GM21528 (cell line): ENCODE results near the gene PPP6R2.

Experiments used
- ATAC-seq: cut with Tn5 transposase; IDR thresholded peaks from one replicate; pipeline ENCODE4 v1.9.1; 2021; ENCODE audit warnings: mild to moderate bottlenecking, moderate library complexity; ENCODE audit not compliant: unreplicated experiment, low FRiP score

The PPP6R2 gene, protein sequence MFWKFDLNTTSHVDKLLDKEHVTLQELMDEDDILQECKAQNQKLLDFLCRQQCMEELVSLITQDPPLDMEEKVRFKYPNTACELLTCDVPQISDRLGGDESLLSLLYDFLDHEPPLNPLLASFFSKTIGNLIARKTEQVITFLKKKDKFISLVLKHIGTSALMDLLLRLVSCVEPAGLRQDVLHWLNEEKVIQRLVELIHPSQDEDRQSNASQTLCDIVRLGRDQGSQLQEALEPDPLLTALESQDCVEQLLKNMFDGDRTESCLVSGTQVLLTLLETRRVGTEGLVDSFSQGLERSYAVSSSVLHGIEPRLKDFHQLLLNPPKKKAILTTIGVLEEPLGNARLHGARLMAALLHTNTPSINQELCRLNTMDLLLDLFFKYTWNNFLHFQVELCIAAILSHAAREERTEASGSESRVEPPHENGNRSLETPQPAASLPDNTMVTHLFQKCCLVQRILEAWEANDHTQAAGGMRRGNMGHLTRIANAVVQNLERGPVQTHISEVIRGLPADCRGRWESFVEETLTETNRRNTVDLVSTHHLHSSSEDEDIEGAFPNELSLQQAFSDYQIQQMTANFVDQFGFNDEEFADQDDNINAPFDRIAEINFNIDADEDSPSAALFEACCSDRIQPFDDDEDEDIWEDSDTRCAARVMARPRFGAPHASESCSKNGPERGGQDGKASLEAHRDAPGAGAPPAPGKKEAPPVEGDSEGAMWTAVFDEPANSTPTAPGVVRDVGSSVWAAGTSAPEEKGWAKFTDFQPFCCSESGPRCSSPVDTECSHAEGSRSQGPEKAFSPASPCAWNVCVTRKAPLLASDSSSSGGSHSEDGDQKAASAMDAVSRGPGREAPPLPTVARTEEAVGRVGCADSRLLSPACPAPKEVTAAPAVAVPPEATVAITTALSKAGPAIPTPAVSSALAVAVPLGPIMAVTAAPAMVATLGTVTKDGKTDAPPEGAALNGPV

DNA sequence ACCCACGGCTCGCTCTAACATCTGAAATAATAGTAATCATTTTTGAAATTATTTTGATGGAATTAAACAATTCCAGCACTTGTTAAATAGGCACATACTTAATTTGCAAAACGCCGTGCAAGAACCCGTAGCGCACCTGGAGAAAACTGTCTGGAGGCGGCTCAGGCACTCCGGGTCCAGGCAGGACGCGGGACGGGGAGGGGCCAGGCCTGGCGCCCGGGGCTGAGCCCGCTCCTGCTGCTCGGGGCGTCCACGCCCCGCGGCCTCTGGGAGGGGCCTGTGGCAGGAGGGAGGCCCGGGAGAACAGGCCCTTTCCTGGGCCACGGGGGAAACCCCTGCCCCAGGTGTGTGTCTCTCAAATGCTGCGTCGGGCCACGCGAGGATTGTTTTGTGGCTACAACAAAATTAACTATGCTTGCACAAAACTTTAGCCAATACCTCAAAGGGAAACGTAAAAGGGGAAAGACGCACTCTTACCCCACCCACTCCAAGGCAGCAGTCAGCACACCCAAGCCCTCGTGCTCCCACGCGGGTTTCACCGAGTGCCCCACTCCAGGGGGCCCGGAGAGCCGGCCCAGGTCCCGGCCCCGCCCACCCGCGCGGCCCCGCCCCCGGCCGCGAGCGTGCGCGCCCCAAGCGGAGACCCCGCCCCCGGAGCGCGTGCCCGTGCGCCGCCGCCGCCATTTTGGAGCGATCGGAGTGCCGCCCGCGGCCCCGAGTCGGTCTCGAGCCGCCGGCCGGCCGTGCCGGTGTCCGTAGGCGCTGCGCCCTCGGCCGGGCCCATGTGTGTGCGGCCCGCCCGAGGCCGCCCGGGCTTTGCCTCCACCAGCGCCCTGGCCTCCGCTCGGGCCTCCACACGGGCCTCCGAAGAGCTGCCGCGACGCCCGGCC is at the start of gene PPP6R2:
Gene PPP6R2 (plus strand): TSS at position 677 of the 890 bp plus-strand sequence. CDS start 50,582 bp downstream, outside the sequence.
- ATAC-seq: peak; percentile 54

DNA sequence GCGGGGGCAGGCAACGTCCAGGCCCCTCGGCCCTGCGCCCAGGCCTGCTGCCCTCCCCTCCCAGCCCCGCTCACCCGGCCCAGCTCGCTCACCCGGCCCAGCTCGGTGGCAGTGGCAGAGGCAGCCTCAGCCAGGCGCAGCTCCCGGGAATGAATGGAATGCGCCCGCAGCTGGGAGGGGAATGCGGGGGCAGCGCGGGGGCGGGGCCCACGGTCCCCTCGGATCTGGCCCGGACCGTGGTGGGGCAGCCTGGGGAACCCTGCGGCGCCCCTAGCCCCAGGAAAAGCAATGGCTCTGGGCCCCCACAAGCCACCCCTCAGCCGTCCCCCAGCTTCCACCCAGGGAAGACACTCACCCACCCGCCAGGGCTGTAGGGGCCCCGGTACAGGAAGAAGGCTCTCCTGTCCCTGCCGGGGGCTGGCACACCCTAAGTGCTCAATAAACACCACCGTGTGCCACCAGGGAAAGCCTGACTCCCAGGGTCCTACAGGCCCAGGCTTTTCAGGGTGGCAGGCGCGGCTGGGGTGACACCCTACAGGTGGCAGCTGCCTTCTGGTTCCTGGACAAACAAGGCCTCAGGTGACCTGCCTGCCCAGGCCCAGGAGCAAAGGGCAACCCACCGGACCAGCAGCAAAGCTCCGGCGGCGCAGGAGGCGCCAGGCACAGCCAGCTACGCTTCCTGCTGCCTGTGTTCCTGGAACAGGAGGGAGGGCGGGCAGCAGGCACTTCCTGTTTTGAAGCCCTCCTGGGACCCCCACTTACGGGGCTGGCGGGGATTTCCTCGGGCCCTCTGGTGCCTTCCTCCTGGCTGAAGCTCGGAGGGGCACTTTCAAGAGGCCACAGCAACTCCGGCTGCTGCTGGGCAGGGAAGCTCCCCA is 49.4 kb upstream of the PPP6R2 start:
- no peak for ATAC-seq

DNA sequence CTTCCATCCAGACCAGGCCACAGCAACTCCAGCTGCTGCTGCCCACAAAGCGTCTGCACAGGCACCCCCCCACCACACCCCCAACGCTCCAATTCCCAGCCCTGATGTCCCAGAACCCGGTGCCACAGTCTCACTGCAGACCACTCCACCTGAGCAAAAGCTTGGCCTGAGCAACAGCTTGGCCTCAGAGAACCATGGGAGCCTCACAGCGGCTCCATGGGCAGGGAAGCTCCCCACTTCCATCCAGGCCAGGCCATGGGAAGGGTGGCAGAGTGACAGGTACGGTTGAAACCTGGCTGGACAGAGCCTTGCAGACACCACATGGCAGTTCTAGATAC is 48.8 kb upstream of the PPP6R2 start:
- no peak for ATAC-seq

DNA sequence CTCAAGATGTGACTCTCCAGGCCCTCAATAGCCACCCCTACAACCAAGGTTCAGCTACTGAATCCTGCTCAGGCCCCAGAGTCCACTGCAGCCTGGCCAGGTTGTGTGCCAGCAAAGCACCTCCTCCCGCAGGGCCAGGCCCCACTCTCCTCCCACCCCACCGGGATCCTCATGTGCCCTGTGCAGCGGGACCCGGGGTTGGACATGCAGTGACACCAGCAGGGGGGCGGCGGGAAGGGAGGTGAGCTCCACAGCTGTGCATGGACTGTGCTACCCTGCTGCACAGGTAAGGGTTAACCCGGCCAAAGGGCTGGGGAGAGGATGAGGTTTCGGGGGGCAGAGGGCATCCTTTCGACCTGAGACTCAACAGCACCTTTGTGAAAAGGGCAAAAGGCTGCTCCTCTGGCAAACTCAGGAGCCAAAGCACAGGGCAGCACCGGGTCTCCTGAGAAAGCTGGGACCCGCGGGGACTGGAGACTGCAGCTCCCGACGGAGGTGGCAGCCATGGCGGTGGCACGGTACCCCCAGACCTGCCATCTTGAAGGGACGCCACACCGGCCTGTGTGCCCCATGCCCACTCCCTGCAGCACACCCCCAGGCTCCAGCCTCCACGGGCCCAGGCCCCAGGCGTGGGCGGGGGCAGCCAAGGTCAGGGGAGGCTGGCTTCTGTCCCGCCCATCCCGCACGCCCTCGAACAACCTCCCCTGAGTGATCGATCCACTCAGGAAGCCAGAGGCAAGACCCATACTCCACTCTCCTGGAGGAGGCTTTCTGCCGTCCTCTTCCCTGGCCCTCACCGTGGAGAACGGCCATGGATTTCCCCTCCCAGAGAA is 46.3 kb upstream of the PPP6R2 start:
- no peak for ATAC-seq

DNA sequence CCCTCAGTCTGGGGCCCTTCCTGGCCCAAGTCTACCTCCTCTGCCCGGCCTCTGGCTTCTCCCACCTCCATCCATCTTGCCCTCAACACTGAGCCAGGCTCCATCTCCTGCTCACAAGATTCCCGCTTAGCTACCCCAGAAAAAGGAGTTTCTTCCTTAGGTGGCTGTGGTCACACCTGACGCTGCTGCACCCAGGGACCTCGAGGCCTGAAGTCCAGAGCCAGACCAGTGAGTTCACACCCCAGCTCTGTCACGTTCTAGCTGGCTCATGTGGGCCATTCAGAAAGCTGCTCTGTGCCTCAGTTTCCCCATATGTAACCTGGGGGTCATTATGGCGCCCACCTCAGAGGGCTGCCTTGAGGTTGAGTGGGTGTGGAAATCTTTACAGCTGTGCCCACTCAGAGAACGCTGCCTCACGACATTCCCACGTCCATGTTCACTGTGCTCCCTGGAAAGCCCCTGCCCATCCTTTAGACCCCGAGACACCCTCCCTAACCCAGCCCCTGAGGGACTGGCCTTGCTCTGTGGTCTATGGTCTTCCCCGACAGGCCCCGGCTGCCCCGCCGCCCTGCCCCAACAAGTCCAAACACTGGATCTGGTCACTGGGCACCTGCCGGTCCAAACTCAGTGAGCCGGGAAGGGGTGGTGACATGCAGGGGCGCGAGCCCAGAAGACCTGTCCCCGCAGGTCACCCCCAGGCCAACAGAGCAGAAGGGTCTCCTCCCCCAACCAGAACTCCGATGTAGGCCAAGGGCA is 45.4 kb upstream of the PPP6R2 start:
- ATAC-seq: no peak

DNA sequence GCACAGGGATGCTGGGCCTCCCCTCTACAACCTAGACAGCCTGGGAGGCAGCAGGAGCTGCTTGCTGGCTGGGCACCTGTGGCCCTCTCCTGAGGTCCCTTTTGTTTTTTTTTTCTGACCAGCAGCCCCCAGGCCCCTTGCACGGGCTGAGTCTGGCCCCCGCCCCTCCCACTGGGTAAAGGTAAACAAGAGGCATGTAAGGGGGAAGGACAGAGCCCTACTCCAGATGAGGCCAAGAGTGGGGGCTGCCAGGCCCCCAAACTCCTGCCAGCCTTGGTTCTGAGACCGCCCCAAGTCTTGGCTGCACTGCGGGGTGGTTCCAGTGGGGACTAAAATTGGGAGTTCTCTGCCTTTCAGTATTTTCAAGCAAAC is 44.9 kb upstream of the PPP6R2 start:
- no peak for ATAC-seq

DNA sequence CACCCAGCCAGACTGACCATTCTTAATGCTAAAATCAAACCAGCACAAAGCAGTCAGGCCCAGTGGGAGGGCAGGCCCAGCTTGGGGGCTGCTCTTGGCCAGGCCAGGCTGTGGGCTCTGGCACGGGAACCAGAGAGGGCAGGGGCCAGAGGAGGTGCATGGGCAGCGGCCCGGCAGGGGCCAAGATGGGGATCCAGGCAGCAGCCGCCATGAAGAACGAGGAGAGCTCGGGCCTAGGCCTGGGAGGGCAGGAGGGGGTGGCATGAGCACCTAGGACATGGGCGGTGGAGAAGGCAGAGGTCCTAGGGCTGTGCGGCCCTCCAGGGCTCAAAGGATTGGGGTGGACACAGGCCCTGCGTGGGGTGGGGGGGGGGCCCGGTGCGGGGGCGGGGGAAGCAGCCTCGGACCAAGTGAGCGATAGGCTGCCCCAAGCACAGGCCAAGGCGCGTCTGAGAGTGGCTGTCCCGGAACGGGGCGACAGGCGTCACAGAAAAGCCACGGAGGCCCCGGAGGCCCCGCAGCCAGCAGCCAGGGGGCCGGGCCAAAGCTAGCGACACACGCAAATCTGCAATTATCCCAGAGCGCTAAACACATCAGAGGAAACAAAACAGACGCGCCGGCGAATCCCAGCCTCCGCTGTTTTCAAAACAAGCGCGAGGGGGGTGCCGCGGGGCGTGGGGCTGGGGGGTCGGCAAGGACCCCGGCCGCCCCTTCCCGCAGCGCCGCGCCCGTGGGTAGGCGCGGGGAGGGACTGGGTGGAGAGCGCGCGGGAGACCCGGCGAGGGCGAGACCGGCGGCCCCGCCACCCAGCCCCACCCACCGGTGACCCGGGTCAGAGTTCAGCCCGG is 44.0 kb upstream of the PPP6R2 start:
- ATAC-seq: no peak

DNA sequence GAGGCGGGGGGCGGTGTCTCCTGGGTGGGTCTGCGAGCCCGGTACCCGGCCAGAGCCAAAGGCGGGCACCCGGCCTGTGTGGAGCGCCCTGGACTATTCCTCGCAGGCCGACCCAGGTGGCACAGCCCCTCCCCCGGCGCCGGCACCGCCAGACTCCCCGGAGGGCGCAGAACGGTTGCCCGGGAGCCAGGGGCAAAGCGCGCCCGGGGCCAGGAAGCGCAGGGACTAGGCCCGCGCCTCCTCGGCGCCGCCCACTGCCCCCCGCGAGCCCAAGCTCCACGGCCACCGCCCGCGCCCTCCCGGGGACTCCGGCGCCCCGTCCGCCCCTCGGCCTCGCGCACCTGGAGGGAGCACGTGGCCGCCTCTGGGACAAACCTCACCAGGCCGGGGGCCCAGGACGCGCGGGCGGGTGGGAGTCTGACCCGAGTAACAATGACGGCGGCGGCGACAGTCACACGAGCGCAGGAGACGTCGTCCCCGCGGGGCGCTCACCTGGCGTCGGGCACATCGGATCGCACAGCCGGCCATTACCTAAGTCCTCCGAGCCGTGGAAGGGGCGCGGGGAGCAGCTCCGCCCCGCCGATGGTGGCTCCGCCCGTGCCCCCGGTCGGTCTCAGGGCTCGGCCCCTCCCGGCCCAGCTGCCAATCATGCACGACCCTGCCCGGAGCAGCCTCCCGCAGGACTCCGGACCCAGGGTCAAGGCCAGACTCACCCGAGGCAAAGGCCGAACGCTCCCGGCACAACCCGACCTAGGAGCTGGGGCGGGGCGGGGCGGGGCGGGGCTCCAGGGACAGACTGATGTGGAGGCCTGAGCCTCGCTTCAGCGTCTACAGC is 43.1 kb upstream of the PPP6R2 start:
- no peak for ATAC-seq

DNA sequence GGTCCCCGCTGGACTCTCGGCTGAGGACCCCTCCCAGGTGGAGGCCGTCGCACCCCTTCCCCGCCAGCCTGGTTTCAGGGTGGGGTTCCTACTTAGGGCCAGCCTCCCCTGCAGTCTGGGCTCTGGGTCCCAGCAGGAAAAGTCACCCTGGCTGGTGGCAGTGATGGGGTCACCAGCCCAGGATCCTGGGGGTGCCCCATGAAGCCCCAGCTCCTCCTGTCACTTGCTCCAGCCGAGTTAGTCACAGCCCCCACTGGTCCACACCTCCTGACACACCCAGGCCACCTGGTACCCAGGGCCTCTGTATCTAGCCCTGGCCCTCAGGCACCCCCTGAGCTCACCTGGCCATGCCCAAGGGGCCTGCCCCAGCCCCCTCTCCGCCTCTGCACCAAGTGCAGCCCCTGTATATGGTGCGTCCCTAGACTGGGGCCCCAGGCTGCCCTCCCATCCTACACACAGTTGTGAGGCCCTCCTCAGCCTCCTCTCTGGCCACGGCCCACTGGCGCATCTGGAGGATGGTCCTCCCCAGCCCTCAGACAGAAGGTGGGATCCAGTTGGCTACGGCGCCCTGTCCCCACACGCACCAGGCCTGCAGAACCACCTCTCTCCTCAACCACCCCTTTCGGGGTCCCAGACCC is 42.4 kb upstream of the PPP6R2 start:
- no peak for ATAC-seq

DNA sequence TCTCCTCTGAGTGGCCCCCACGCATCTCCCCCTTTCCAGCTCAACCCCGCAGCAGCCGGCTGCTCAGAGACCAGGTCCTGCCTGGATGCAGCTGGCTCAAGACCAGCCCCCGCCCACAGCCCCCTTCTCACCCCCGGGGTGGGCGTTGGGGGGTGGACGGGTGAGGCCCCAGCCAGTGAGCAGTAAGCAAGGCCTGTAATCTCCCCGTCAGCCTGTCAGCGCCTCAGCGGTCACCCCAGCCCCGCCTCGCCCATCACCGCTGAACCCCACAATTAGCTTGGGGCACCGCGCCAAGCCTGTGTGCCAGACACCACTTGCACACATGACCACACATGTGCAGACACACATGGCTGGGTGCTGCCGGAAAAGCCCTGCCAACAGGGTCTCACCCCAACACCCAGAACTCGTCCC is 41.5 kb upstream of the PPP6R2 start:
- no peak for ATAC-seq

DNA sequence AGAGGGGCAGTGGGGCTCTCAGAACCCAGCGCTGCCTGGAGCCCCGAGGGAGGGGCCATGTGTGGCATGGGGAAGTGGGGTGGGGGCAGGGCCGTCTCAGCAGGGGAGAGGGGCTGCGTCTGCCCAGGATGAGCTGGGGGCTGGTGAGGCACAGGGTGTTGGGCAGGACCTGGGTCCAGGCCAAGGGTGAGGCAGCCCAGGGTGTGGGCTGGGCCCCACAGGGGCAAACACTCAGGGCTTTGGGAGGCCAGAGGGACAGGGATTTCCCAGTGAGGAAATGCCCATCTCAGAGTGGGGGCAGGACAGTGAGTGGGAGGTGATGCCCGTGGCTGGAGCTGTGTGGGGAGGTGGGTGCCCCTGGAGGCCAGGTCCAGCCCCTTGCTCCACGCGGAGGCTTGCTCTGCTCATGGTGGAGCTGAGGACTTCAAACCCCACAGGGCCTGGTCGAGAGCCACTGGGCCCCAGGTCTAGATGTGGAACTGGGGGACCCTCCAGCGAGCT is 41.0 kb upstream of the PPP6R2 start:
- no peak for ATAC-seq

DNA sequence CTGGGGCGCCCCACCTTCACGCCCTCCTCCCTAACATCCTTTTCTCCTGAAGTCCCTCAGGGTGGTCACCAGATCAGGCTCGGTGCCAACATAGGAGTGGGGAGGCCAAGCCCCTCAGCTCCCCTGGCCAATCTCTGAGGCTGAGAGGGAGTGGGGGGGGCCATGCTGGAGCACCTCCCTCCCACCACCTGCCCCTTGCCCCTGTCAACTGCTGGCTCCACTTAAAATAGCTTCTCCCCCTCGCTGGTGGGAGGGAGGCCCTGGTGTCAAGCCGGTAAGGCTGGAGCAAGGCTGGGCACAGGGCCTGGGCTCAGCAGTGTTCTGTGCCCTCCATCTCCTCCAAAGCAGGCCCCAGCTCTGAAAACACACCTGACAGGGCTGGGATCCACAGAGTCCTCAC is 40.6 kb upstream of the PPP6R2 start:
- no peak for ATAC-seq

DNA sequence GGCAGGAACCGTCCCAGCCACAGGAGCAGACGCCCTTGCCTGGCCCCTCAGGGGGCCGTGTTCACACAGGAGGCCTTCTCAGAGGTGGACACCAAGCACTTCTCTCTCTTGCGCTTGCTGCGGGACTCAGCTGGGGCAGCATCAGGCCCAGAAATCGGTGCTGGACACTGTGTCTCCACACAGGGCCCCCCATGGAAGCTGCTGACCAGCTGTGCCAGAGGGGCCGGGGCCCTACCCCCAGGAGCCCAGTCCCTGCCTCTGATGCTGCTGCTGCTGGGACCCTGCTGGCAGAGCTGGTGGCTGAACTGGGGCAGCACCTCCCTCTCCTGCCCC is 39.6 kb upstream of the PPP6R2 start:
- ATAC-seq: no peak

DNA sequence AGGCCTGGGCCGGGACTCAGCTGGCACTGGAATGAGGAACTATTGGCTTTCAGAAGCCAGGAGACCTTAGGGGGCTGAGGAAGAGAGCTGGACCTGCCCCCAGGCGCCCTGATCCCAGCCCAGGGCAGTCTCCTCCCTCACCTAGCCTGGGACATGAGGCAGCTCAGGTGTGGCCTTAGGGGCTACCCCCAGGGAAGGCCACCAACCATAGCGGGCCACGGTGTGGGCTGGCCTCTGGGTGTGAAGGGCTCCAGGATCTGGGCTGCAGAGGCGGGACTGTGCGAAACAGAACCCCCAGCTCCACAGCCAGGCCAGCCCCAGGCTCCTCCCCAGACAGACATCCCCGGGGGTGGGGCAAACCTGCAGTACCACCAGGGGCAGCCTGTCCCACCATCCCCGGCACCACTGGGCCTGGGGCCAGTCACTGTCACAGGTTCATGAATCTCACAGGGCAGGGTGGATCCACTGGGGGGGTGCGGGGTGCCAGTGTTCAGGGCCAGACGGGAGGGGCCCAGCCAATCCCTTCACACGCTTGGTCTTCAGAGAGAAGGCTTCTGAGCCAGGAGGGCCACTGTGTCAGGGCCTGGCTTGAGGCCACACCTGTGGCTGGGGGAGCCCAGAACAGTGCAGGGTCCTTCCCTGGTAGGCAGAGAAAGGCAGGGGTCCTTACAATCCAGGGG is 39.1 kb upstream of the PPP6R2 start:
- ATAC-seq: no peak
